NCI-H774 (cell line): Measurements from ENCODE around the gene HNRNPA3.
"Not testable (repeated sequence)": the region's sequence is repeated elsewhere in the genome, so short reads cannot be mapped to it uniquely, and the experiment has no call there.

Experiments
- DNase-seq: peaks from one replicate; lab custom pipeline; 2025; lab: John Stamatoyannopoulos, UW

Gene HNRNPA3

GRCh38 chr2:177188482-177189469, 23.8 kb upstream of the HNRNPA3 start:
- no peak for DNase-seq

GRCh38 chr2:177190941-177191340, 21.7 kb upstream of the HNRNPA3 start:
- no peak for DNase-seq

GRCh38 chr2:177192788-177193187, 19.8 kb upstream of the HNRNPA3 start:
- no peak for DNase-seq

DNA sequence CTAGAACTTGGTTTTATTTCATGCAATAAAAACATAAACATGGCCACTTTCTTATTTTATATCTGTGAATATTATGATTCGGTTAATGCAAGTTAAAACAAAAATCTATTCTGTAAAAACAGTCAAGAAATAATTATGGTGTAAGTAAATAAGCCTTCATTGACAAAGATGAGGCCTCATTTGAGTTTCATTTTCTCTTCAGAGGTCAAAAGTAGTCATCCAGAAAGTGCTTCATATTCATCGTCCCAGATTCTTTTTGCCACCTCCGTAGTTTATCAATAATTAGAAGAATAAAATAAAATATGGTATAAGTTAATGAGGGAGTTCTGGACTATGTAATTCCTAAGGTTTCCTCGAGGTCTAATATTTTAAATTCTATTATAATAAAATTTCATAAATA, 19.4 kb upstream of the HNRNPA3 start:
- DNase-seq = no peak

DNA sequence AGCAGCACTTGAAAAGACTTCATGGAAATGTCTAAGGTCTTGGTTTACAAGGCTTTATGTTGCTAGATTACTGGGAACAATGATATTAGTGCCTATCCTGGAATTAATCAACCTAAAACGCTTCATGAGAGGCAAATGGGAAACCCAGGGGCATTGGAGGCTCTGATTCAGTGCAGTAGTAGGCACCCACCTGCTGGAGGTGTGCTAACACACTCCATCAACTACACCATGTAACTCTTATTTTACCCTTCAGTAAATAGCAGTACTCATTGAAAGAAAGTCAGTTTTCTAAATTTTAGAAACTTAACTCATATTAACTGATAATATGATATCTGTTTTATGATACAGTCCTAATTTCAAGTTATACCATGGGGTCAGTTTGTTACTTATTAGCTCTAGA, 17.4 kb upstream of the HNRNPA3 start:
- DNase-seq = no peak

DNA sequence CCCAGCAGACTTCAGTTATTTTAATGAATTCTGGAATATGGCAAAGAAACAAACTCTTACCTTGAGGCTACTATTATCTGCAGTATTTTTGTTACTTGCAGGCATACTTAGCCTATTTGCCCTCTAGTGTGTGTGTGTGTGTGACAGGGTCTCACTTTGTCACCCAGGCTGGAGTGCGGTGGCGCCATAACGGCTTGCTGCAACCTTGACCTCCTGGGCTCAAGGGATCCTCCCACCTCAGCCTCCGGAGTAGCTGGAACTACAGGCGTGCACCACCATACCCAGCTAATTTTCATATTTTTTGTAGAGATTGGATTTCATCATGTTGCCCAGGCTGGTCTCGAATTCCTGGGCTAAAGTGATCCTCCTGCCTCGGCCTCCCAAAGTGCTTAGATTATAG, 12.2 kb upstream of the HNRNPA3 start:
- DNase-seq = not testable (repeated sequence)

GRCh38 chr2:177201919-177202346, 10.7 kb upstream of the HNRNPA3 start:
- no peak for DNase-seq

GRCh38 chr2:177204417-177204816, 8.2 kb upstream of the HNRNPA3 start:
- no peak for DNase-seq

DNA sequence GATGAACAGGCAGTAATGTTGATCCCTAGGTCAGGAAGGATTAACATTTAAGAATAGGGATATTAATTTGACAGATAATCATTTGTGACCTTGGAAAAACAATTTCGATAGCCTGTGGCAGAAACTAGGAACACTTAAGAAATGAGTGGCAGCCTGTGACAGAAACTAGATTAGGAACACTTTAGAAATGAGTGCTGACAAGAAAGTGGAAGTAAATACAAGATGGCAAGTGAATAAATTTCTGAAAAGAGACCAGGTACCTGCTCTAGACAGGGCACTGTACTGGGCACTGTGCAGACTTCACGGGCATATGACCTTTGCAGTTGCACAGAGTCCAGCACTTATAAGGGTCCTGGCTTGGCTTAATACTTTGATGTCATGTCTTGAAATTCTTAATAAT, 5.5 kb upstream of the HNRNPA3 start:
- DNase-seq = no peak

DNA sequence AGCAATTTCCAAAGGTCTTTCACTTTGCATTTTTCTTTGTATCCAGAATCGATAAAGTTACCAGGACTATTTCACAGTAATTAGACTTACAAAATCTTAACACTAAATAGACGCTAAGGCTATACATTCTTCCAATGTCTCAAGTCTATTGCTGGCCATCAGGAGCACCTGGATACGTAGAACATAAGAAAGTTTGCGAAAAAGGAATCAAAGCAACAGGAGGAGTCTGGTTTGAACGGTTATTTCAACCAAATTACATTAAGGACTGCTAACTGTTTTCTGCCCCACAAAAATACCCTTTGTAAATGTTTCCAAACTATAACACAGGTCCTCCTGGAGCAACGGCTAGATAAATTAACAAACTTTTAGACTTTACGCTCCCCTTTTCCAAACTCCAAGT, 1.4 kb upstream of the HNRNPA3 start:
- DNase-seq = no peak

GRCh38 chr2:177211576-177212105, 953 bp upstream of the HNRNPA3 start:
- DNase-seq = no peak

DNA sequence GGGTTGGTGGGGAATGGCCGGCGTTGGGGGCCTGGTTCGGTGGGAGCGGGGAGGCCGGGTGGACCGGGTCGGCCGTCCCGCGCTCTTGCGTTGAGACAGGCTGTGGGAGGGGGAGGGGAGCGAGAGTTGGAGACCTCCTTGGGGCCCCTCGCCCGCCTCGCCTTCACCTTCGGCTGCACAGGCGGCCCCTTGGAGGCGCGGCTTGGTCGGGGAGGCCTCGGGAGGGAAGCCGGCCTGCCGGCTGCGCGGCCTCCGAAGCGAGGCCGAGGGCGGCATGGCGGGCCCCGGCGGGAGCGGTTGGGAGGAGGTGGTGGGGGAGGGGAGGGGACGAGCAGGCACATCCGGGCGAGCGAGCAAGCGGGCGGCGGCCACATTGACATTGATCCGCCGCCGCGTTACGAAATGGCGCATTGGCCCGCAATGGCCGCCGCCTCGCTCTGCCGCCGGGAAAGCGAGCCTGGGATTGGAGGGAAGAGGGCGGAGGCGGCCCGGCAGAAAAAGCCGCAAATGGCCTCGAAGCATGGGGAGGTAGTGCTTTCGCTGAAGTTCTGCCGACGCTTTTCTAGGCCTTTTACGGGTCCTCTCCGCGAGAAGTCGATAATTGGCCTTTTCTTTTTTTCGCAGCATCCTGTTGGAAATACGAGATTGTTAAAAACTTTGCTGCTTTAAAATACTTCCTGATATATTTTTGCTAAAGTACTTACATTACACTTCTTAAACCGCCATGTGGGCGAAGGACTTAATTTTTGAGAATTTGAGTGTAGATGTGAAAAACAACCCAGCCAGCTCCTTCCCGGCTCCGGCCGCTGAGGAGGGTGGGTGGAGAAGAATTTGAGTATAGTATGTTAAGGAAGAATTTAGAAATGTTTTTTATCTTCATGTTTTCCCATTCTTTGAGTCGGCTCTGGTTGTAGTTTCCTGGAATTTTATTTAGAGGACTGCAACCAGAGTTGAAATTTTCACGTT, 580 bp downstream of the HNRNPA3 start:
- peak; percentile 88 for DNase-seq

- no peak for DNase-seq
These were observed 4.8 kb downstream of the HNRNPA3 start for GRCh38 chr2:177217247-177217843.

DNA sequence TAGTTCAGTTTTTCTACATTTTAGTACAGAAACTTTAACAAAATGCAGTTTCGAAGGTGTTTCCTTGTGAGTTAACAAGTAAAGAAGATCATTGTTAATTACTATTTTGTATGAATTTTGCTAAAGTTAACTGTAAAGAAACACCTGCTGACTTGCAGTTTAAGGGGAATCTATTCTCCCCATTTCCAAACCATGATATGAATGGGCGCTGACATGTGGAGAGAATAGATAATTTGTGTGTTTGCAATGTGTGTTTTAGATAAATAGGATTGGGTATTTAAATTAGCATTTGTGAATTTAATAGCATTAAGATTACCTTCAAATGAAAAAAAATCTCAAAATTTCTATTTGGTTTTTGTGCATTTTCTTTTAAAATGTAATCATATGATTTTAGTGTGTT, 7.2 kb downstream of the HNRNPA3 start:
- not testable (repeated sequence) for DNase-seq

DNA sequence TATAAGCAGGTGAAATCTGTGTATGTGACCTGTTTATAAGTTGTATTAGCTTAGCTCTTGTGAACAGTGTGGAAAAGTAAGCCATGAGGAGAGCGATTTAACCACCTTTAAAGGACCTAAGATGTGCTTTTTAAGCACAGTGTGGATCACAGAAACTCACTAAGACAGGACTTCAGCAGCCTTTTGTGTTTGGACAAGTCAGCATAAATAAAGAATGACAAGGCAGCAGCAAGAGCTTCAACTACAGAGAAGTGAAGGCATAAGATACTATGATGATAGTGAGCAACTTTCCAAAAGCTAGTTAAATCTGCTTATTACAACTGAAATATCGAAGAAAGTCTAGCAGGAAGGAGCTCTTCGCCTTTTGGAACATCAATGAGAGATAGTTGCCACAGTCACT, 8.9 kb downstream of the HNRNPA3 start:
- DNase-seq = no peak

DNA sequence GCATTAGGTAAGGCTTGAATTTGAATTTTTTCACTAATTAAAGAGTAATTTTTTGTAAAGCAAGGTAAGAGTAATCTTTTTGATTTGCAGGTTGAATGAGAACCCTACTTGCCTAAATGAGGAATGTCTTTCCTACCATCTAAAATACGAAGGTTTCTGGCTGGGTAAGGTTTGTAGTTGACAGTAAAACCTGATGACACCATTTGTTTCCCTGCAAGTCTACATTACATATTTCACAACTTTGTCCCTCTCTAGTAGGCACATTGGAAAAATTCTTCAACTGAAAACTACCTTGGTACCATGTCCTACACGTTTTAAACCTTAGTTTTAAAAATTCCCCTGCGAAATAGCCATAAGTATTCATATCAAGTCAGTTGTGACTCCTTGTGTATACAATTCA, 9.4 kb downstream of the HNRNPA3 start:
- DNase-seq = no peak

- DNase-seq = not testable (repeated sequence)
These were observed 10.8 kb downstream of the HNRNPA3 start for GRCh38 chr2:177223436-177223835.

- no peak for DNase-seq
These were observed 13.4 kb downstream of the HNRNPA3 start for GRCh38 chr2:177225965-177226360.

- DNase-seq = no peak
These were observed 17.0 kb downstream of the HNRNPA3 start for GRCh38 chr2:177229442-177230242.

- DNase-seq = no peak
These were observed 18.7 kb downstream of the HNRNPA3 start for GRCh38 chr2:177231270-177231669.

- no peak for DNase-seq
These were observed 19.6 kb downstream of the HNRNPA3 start for GRCh38 chr2:177232098-177232704.
